Measurements from ENCODE around the gene EPHB2.

The EPHB2 gene

GRCh38 chr1:22865736-22866135, 155.1 kb downstream of the EPHB2 start:
- no peak for DNase-seq

DNA sequence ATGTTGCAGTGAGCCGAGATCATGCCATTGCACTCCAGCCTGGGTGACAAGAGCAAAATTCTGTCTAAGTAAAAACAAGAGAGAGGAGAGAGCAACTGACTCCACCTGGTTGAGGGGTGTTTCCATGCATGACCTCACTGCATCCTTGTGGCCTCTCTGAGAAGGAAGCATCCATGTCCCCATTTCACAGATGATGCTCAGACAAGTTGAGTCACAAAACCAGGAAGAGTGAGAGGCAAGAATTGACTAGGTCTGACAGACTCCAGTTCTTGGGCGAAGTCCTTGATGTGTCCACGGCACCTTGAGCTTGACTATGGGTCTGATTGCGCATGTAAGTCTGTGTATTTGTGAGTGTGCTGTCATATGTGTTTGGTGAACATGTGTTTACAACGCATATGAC, 156.2 kb downstream of the EPHB2 start:
- DNase-seq, result no peak

DNA sequence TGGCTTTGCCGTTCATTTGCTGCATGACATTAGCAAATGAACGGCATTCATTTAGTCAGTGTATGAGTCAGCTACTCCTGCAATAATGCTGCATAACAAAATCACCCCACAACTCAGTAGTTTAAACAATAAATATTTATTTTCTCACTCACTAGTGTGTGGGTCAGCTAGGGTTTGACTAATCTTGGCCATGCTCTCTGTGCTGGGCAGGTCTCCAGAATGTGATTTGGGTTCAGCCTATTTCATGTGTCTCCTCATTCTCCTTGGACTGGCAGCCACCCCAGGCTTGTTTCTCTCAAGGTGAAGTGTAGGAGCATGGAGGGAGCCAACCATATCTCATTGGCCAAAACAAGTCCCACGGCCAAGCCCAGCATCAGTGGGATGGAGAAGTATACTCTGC, 157.7 kb downstream of the EPHB2 start:
- no peak for DNase-seq

DNA sequence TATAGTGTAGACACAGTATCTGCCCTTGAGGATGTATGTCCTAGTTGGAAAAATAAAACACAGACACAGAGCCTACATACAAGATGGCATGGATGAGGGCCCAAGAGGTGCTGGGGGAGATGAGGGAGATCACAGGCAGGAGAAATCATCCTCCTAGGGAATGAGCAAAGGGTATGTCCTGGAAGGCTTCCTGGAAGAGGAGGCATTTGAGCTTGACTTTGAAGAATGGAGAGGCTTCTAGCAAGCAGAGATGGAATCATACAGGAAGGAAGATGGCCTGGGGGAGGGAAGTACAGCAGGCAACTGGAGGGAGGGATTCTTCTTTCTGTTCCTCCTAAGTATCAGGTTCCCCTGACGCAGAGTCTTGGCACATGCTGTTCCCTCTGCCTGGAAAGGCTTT, 158.7 kb downstream of the EPHB2 start:
- DNase-seq, result no peak

GRCh38 chr1:22870201-22870871, 159.7 kb downstream of the EPHB2 start:
- DNase-seq, result no peak

- no peak for DNase-seq
These were observed 162.5 kb downstream of the EPHB2 start for GRCh38 chr1:22872981-22873664.

DNA sequence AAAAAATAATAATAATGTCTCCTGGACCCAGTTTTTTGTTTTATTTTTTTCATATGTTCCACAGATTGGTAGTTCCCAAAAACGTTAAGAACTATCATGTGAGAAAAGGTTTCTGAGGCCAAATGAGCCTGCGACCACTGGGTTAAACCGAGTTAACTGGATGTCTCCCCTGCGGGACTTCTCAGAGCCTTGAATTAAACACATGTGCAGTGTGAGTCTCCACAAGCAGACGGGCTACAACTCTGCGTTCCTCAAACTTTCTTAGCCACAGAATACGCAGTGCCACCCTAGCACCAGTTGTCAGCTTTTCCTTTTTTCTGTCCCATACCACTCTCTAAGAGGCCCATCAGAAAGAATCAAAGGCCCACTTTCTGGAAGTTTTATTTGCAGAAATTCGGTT, 164.1 kb downstream of the EPHB2 start:
- no peak for DNase-seq

GRCh38 chr1:22875241-22875640, 164.6 kb downstream of the EPHB2 start:
- DNase-seq, result no peak

GRCh38 chr1:22875841-22876240, 165.2 kb downstream of the EPHB2 start:
- DNase-seq, result no peak

DNA sequence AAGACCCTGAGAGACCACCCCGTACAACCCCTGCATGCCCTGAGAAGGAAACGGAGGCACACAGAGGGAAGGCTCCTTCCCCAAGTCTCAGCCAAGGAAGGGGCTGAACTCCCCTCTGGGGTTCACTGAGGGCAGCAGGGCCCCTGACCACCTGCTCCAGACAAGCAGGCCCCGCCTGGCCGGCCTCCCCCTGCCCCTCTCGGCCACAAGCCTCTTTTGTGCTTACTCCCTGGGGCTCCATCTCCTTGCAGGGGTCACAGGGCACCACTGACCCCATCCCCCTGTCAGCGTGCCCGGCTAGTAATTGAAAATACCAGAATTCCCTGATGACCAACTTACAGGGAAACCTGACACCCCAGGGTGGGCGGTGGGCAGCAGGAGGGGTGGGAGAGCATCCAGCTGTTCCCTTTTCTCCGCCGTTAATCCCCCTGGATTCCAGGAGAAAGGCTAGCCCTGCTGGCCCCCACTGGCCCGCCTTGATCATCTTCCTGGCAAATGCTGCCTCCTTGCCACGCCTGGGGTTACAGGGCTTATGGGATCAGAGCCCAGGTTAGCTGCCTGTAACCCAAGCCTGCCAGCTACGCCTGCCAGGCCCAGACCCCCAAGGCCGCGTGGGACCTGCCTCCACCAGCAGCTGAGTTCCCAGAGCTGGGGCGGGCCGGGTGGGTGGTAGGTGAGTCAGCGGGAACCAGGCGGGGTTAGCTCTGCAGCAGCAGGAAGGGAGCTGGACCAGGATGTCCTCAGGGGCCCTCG, 165.9 kb downstream of the EPHB2 start:
- DNase-seq, result peak; percentile 15

- DNase-seq, result no peak
These were observed 166.7 kb downstream of the EPHB2 start for GRCh38 chr1:22877112-22877915.

DNA sequence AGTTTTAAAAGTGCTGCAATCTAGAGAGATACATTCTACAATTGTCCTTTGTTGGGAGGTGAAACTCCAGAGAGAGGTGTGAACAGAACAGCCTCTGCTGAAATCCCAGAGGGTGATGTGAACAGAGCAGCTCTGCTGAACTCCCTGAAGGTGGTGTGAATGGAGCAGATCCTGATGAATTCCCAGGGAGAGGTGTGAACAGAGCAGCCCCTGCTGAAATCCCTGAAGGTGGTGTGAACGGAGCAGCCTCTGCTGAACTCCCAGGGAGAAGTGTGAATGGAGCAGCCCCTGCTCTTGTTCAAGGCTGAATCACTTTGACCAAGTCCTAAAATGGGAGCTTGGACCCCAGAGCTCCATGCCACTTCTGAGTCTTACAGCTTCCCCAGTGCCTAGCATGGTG, 167.3 kb downstream of the EPHB2 start:
- no peak for DNase-seq

GRCh38 chr1:22878626-22879025, 168.0 kb downstream of the EPHB2 start:
- DNase-seq, result no peak

DNA sequence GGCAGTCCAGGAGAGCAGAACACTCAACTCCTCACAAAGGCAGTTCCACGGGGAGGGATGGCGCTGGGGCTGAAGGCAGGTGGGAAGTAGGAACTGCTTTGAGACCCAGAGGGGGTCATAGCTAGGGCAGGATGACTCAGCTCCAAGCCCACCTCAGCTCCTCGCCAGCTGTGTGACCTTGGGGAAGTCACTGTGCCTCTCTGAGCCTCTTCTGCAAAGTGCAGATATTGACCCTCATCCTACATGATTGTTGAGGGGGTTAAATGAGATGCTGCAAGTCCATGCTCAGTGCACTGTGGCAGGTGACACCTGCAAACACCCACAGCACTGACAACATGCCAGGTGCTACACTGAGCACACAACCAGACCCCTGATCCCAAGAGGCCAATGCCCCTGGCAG, 168.8 kb downstream of the EPHB2 start:
- no peak for DNase-seq

DNA sequence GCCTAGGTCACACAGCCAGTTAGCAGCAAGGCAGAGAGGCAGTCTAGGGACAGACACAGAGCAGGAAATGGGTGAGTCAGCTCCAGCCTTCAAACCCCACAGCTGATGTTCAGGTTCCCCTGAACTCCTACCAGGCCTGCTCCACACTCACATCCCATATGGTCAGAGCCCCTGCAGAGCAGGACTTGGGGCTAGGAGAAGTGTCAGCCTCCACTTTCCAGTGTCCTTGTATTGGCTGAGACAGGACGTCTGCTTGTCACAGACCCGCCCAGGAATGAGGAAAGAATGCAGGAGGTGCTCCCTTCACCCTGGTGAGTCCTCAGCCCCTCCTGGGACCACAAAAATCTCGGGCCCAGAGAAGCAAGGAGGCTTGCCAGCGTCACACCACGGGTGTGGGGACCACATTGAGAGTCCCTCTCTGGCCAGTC, 169.5 kb downstream of the EPHB2 start:
- no peak for DNase-seq

- no peak for DNase-seq
These were observed 172.8 kb downstream of the EPHB2 start for GRCh38 chr1:22883406-22883805.

DNA sequence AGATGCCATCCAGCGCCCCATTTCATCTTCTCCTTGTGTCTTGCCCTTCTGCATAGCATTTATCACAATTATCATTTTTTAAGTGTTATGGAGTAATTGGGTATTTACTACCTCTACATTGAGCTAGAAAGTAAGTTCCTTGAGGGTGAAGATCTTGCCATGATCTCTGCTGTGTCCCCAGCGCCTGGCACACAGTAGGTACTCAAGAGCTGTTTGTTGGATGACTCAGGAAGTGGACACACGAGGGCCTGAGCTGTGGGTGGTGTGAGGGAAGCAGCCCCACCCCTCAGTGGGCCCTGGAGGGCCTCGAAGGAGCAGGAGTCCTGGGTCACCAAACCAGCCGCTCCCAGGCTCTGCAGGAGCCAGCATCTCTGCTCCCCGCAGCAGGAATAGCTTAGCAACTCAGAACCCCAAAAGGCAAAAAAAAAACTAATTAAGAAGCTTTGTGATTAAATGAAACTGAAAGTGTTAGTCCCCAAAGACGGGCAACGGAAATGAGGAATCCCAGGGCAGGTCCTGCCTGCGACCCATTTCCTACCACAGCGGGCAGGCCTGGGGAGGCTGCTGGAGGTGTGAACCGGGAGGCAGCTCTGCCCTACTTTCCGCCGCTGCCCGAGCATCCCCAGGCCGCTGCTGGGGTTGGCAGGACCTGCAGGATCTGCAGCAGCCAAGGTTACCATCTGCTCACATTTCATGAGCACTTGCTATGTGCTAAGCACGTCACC, 174.3 kb downstream of the EPHB2 start:
- DNase-seq, result no peak

DNA sequence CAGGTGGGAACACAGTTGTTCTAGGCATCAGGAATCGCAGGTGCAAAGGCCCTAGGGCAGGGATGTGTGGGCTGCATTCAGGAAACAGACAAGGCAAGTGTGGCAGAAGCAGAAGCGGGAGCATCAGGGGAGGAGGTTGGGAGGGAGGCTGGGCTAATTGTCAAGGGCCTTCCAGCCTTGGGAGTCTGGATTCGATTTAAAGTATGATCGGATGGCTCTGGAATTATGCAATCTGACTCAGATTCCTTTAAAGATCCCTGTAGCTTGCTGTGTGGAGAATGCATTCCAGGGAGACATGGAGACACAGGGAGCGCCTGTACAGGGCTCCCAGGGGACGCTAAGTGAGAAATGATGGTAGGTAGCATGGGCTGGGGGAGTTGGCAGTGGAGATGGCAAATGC, 175.6 kb downstream of the EPHB2 start:
- DNase-seq, result no peak

DNA sequence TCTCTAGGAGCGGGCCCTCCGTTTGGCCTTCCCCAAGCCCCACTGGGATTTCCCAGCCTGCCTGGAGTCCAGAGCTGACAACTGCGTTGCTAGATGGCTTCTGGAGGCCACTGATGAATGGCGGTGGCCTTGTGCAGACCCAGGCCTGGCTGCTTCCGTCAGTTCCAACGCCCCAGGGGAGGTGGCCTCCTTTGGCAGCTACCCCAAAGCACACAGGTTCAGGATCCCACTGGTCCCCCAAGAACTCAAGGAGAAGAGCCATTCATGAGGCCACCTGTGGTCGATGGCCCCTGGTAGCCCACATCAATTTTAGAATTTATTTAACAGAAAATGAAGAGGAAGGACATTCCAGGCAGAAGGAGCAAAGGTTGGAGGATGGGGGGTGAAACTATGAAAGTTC, 176.9 kb downstream of the EPHB2 start:
- no peak for DNase-seq

DNA sequence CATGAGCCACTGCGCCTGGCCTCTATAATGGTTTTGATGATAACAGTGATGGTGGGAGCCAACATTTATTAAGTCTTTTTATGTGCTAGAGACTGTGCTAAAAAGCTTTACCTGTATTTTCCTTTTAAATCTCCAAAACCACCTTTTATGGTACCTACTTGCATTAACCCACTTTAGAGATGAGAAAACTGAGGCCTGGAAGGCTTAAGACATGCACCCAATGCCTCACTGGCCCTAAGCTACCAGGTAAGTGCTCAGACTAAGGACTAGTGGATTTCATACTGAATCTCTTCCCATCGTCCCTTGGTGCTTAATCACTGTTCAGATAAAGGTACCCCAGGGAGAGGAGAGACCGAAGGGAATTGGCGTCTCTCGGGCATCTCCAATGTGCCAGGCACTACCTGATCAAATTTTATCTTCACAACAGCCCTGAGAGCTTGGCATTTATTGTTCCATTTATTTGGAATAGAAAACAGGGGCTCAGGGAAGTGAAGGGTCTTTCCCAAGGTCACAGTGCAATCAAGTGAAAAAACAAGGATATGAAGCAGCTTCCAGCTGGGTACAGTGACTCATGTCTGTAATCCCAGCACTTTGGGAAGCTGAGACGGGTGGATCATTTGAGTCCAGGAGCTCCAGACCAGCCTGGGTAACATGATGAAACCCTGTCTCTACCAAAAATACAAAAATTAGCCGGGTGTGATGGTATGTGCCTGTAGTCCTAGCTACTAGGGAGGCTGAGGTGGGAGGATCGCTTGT, 177.9 kb downstream of the EPHB2 start:
- DNase-seq, result no peak

- DNase-seq, result no peak
These were observed 178.7 kb downstream of the EPHB2 start for GRCh38 chr1:22889213-22889827.

Data from GOT3 (cell line).